ENCODE results near the gene RAB8A. TPM values are rescaled to one million over a fixed set of nuclear protein-coding genes. Genes with fewer than 3 reads are reported as not detected.

RAB8A gene
- total RNA-seq, 1 experiment from 2014 or later: 74.0 TPM

DNA sequence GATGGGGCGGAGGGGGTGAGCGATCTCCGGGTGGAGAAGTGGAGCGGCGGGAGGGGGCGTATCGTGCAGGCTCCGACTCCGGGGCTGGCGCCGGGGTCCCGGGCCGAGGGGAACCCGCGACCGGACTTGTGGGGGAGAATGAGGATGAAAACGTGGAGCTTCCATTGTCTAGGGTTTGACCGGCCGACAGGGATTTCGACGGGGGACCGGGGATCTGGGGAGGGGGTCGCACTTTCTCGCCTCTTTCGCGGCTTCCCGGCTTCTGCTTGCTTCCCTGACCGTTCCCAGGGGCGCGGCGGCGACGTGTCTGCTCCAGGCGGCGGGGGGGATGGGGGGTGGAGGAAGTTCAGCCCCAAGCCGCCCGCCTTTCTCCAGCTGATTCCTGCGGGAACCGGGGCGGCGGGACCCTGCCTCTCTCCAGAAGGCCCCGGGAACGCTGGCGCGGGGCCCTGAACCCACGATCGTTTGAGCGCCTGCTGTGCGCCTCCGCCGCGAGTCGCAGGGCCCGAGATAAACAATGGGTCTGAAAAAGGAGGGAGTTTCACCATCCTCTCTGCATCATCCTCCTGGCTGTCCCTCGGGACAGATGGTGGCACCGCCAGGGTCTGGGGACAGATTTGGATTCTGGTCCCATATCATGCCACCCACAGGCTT is 34.6 kb upstream of the RAB8A start:
- H3K27me3 Mint-ChIP-seq (ENCODE audit: low read depth): no peaks in the 10 kb centered on the region
- peaks cover 18% of the 10 kb centered on the region for H3K36me3 Mint-ChIP-seq
- no peaks in the 10 kb centered on the region for H3K9me3 Mint-ChIP-seq
- ATAC-seq (no peak), DNase-seq (ENCODE audit: low spot score) (peak; percentile 68)
- peak overlapping the region; percentile 85 for H3K4me3 Mint-ChIP-seq
- H3K27ac Mint-ChIP-seq: peak overlapping the region; percentile 98
- TF ChIP-seq ZNF232 (CRISPR knock-in tag; IDR thresholded peaks at IDR 0.05): no peak
- TF ChIP-seq MYBL2 (CRISPR knock-in tag; IDR thresholded peaks at IDR 0.05): 0 out of 2 replicates have a peak, but pooled peaks have one; percentile 25
- TF ChIP-seq ZNF416 (CRISPR knock-in tag; IDR thresholded peaks at IDR 0.05): peak; percentile 38; the same call in 1 of the 2 replicates
- 0 out of 2 replicates have a peak, but pooled peaks have one; percentile 64 for TF ChIP-seq PRRX2 (CRISPR knock-in tag; IDR thresholded peaks at IDR 0.05)
- no peak for TF ChIP-seq SOX15 (CRISPR knock-in tag; IDR thresholded peaks at IDR 0.05)
- TF ChIP-seq, protein P1, sequence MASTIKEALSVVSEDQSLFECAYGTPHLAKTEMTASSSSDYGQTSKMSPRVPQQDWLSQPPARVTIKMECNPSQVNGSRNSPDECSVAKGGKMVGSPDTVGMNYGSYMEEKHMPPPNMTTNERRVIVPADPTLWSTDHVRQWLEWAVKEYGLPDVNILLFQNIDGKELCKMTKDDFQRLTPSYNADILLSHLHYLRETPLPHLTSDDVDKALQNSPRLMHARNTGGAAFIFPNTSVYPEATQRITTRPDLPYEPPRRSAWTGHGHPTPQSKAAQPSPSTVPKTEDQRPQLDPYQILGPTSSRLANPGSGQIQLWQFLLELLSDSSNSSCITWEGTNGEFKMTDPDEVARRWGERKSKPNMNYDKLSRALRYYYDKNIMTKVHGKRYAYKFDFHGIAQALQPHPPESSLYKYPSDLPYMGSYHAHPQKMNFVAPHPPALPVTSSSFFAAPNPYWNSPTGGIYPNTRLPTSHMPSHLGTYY (CRISPR knock-in tag; IDR thresholded peaks at IDR 0.05): 0 out of 2 replicates have a peak, but pooled peaks have one; percentile 37
- TF ChIP-seq, protein P2, sequence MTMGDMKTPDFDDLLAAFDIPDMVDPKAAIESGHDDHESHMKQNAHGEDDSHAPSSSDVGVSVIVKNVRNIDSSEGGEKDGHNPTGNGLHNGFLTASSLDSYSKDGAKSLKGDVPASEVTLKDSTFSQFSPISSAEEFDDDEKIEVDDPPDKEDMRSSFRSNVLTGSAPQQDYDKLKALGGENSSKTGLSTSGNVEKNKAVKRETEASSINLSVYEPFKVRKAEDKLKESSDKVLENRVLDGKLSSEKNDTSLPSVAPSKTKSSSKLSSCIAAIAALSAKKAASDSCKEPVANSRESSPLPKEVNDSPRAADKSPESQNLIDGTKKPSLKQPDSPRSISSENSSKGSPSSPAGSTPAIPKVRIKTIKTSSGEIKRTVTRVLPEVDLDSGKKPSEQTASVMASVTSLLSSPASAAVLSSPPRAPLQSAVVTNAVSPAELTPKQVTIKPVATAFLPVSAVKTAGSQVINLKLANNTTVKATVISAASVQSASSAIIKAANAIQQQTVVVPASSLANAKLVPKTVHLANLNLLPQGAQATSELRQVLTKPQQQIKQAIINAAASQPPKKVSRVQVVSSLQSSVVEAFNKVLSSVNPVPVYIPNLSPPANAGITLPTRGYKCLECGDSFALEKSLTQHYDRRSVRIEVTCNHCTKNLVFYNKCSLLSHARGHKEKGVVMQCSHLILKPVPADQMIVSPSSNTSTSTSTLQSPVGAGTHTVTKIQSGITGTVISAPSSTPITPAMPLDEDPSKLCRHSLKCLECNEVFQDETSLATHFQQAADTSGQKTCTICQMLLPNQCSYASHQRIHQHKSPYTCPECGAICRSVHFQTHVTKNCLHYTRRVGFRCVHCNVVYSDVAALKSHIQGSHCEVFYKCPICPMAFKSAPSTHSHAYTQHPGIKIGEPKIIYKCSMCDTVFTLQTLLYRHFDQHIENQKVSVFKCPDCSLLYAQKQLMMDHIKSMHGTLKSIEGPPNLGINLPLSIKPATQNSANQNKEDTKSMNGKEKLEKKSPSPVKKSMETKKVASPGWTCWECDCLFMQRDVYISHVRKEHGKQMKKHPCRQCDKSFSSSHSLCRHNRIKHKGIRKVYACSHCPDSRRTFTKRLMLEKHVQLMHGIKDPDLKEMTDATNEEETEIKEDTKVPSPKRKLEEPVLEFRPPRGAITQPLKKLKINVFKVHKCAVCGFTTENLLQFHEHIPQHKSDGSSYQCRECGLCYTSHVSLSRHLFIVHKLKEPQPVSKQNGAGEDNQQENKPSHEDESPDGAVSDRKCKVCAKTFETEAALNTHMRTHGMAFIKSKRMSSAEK (CRISPR knock-in tag; IDR thresholded peaks at IDR 0.05; ENCODE audit: borderline replicate concordance): no peak
- 0 out of 2 replicates have a peak, but pooled peaks have one; percentile 58 for TF ChIP-seq EMX1 (CRISPR knock-in tag; IDR thresholded peaks at IDR 0.05)
- ChIA-PET POLR2A (interaction anchor here (0.6 to 2.5 kb wide), 11 partner anchors 8 to 108 kb away, joined by 3 to 17 read pairs (median 4); partner anchors contain the start of genes FAM32A and RAB8A), CTCF (interaction anchor here (0.8 to 8.9 kb wide), 5 partner anchors 10 to 109 kb away, joined by 3 to 100 read pairs (median 5); no protein-coding TSS in a partner anchor)
- peaks cover 54% of the 10 kb centered on the region for H3K4me1 Mint-ChIP-seq

DNA sequence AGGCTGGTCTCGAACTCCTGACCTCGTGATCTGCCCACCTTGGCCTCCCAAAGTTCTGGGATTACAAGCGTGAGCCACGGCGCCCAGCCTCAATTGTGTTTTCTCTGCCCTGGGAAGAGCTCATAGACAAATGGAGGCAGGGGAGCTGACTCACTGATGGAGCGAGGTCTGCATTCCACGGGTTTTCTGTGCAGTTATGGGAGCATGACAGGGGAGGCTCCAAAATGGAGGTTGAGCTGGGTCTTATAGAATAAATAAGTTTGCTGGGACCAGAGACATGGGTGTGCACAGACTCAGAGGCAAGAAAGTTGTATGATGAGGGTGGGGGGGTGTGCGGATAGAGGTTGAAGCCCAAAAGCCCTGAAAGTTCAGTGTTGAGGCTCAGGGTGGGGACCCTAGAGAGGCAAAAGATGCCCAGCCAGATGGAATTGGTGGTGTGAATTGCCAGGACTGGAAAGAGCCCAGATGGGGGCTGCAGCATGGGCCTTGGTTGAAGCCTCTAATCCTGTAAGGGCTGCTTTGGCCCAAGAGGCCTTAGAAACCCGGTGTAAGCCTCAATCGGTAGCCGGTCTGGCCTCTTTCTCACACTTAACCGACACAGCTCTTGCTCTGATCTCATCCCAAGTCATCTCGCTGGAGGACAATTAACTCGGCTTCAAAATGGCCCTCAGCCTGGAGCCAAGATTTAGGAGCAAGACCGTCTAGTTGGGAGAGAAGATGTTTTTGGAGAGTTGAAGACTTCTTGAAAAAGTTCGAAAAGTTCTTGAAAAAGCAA is 33.5 kb upstream of the RAB8A start:
- Mint-ChIP-seq H3K36me3 (peaks cover 29% of the 10 kb centered on the region), H3K4me3 (peak overlapping the region; percentile 85), H3K9me3 (no peaks in the 10 kb centered on the region), H3K27me3 (ENCODE audit: low read depth) (no peaks in the 10 kb centered on the region), H3K4me1 (peaks cover 53% of the 10 kb centered on the region), H3K27ac (peak overlapping the region; percentile 98)
- no peak; the same call in 1 of the 2 replicates for TF ChIP-seq ZNF416 (CRISPR knock-in tag; IDR thresholded peaks at IDR 0.05)
- 0 out of 2 replicates have a peak, but pooled peaks have one; percentile 48 for TF ChIP-seq ZNF671 (CRISPR knock-in tag; IDR thresholded peaks at IDR 0.05)
- TF ChIP-seq PRRX2 (CRISPR knock-in tag; IDR thresholded peaks at IDR 0.05): peak; percentile 11; the same call in 1 of the 2 replicates
- no peak for TF ChIP-seq GRHL2 (CRISPR knock-in tag; IDR thresholded peaks at IDR 0.05; ENCODE audit: insufficient replicate concordance, severe bottlenecking)
- 0 out of 2 replicates have a peak, but pooled peaks have one; percentile 55 for TF ChIP-seq NFATC4 (CRISPR knock-in tag; IDR thresholded peaks at IDR 0.05)
- TF ChIP-seq, protein P1 (CRISPR knock-in tag; IDR thresholded peaks at IDR 0.05): peak; percentile 72; the same call in 1 of the 2 replicates
- TF ChIP-seq ESRRA (CRISPR knock-in tag; IDR thresholded peaks at IDR 0.05; ENCODE audit: borderline replicate concordance): no peak
- no peak for TF ChIP-seq MXD4 (CRISPR knock-in tag; IDR thresholded peaks at IDR 0.05; ENCODE audit: borderline replicate concordance)
- TF ChIP-seq SMAD3 (CRISPR knock-in tag; IDR thresholded peaks at IDR 0.05; ENCODE audit: borderline replicate concordance): no peak
- TF ChIP-seq, protein P3, sequence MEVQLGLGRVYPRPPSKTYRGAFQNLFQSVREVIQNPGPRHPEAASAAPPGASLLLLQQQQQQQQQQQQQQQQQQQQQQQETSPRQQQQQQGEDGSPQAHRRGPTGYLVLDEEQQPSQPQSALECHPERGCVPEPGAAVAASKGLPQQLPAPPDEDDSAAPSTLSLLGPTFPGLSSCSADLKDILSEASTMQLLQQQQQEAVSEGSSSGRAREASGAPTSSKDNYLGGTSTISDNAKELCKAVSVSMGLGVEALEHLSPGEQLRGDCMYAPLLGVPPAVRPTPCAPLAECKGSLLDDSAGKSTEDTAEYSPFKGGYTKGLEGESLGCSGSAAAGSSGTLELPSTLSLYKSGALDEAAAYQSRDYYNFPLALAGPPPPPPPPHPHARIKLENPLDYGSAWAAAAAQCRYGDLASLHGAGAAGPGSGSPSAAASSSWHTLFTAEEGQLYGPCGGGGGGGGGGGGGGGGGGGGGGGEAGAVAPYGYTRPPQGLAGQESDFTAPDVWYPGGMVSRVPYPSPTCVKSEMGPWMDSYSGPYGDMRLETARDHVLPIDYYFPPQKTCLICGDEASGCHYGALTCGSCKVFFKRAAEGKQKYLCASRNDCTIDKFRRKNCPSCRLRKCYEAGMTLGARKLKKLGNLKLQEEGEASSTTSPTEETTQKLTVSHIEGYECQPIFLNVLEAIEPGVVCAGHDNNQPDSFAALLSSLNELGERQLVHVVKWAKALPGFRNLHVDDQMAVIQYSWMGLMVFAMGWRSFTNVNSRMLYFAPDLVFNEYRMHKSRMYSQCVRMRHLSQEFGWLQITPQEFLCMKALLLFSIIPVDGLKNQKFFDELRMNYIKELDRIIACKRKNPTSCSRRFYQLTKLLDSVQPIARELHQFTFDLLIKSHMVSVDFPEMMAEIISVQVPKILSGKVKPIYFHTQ (CRISPR knock-in tag; IDR thresholded peaks at IDR 0.05): 0 out of 2 replicates have a peak, but pooled peaks have one; percentile 26
- ATAC-seq (no peak), DNase-seq (ENCODE audit: low spot score) (no peak)
- ChIA-PET CTCF (interaction anchor here (0.6 to 8.9 kb wide), 4 partner anchors 16 to 84 kb away, joined by 3 to 100 read pairs (median 11); no protein-coding TSS in a partner anchor), POLR2A (interaction anchor here (0.8 to 2.5 kb wide), 4 partner anchors 9 to 33 kb away, joined by 3 to 10 read pairs (median 4); no protein-coding TSS in a partner anchor)

All from WTC11 (cell line).